WTC11 (cell line): Measurements from ENCODE around the gene NLGN1. TPM values are rescaled to one million over a fixed set of nuclear protein-coding genes. Genes with fewer than 3 reads are reported as not detected.
A peak's percentile ranks its signal among the peaks of the same experiment; 100 is the strongest.

Experiments
- ATAC-seq: fragments of 200-7000 bp; cut with Tn5 transposase; 2 replicates; pipeline ENCODE4 v1.10.0; 2021; ENCODE audit warnings: mild to moderate bottlenecking, moderate library complexity
- CTCF ChIA-PET: fragments of 300-600 bp; sonication (Branson Sonifier 250); formaldehyde crosslinking; loops from one replicate; lab custom pipeline; 2021; ENCODE audit warnings: antibody characterized with exemption; lab: Charles Lee
- POLR2A ChIA-PET: fragments of 350-600 bp; sonication (Branson Sonifier 250); formaldehyde crosslinking; loops from one replicate; lab custom pipeline; 2021; ENCODE audit warnings: antibody characterized with exemption; lab: Charles Lee
- DNase-seq: peaks from one replicate; pipeline ENCODE4 v3.0.0; 2021; ENCODE audit warnings: low spot score
- H3K27ac Mint-ChIP-seq: 2 replicates; pipeline ENCODE4 v1.8.0; 2021; ENCODE audit warnings: mixed read lengths
- H3K27me3 Mint-ChIP-seq: 2 replicates; pipeline ENCODE4 v1.8.0; 2021; ENCODE audit warnings: low read depth, mild to moderate bottlenecking, moderate library complexity, mixed read lengths
- H3K36me3 Mint-ChIP-seq: 2 replicates; pipeline ENCODE4 v1.8.0; 2021; ENCODE audit warnings: mixed read lengths
- H3K4me1 Mint-ChIP-seq: 2 replicates; pipeline ENCODE4 v1.8.0; 2022; ENCODE audit warnings: mixed read lengths
- H3K4me3 Mint-ChIP-seq: 2 replicates; pipeline ENCODE4 v1.8.0; 2021; ENCODE audit warnings: mild to moderate bottlenecking, moderate library complexity, mixed read lengths
- H3K9me3 Mint-ChIP-seq: 2 replicates; pipeline ENCODE4 v1.8.0; 2021; ENCODE audit warnings: mixed read lengths
- ATF1 ChIP-seq: sonication (generic); formaldehyde crosslinking; IDR thresholded peaks from 2 replicates; pipeline ENCODE4 v1.8.1; 2023; ENCODE audit warnings: mild to moderate bottlenecking, moderate library complexity, missing genetic modification reagents
- ATF6 ChIP-seq: sonication (generic); formaldehyde crosslinking; IDR thresholded peaks from 2 replicates; pipeline ENCODE4 v1.8.1; 2023; ENCODE audit warnings: mild to moderate bottlenecking, missing genetic modification reagents
- CREB1 ChIP-seq: sonication (generic); formaldehyde crosslinking; IDR thresholded peaks from 2 replicates; pipeline ENCODE4 v1.8.0; 2023; ENCODE audit warnings: mild to moderate bottlenecking, missing genetic modification reagents
- CREM ChIP-seq: sonication (generic); formaldehyde crosslinking; IDR thresholded peaks from 2 replicates; pipeline ENCODE4 v1.8.1; 2022; ENCODE audit warnings: mild to moderate bottlenecking, missing genetic modification reagents, moderate library complexity
- ETV6 ChIP-seq: sonication (generic); formaldehyde crosslinking; IDR thresholded peaks from 2 replicates; pipeline ENCODE4 v1.8.1; 2022; ENCODE audit warnings: mild to moderate bottlenecking, missing genetic modification reagents
- GTF2I ChIP-seq: fragments of 250-450 bp; sonication (Bioruptor Pico); conservative IDR thresholded peaks from 2 replicates; pipeline ENCODE4 v1.4.0; 2021; ENCODE audit warnings: mild to moderate bottlenecking
- MAX ChIP-seq: sonication (generic); formaldehyde crosslinking; IDR thresholded peaks from 2 replicates; pipeline ENCODE4 v1.8.0; 2022; ENCODE audit warnings: mild to moderate bottlenecking, missing genetic modification reagents
- MLX ChIP-seq: sonication (generic); formaldehyde crosslinking; IDR thresholded peaks from 2 replicates; pipeline ENCODE4 v1.8.1; 2023; ENCODE audit warnings: mild to moderate bottlenecking, missing genetic modification reagents, moderate library complexity
- NFE2L1 ChIP-seq: sonication (generic); formaldehyde crosslinking; IDR thresholded peaks from 2 replicates; pipeline ENCODE4 v1.8.1; 2023; ENCODE audit warnings: missing genetic modification reagents
- NR2C2 ChIP-seq: sonication (generic); formaldehyde crosslinking; IDR thresholded peaks from 2 replicates; pipeline ENCODE4 v1.8.0; 2022; ENCODE audit warnings: mild to moderate bottlenecking, missing genetic modification reagents
- OVOL2 ChIP-seq: fragments of 250-450 bp; sonication (Bioruptor Pico); IDR thresholded peaks from 2 replicates; pipeline ENCODE4 v1.9.0; 2021; ENCODE audit warnings: mild to moderate bottlenecking, borderline replicate concordance
- PRDM15 ChIP-seq: sonication (generic); formaldehyde crosslinking; IDR thresholded peaks from 2 replicates; pipeline ENCODE4 v1.8.0; 2022; ENCODE audit warnings: missing genetic modification reagents
- PRRX2 ChIP-seq: fragments of 250-450 bp; sonication (Bioruptor Pico); IDR thresholded peaks from 2 replicates; pipeline ENCODE4 v1.8.0; 2021; ENCODE audit warnings: mild to moderate bottlenecking
- RELA ChIP-seq: sonication (generic); formaldehyde crosslinking; IDR thresholded peaks from 2 replicates; pipeline ENCODE4 v1.8.1; 2022; ENCODE audit warnings: missing genetic modification reagents, mild to moderate bottlenecking, borderline replicate concordance
- ZNF317 ChIP-seq: sonication (generic); formaldehyde crosslinking; IDR thresholded peaks from 2 replicates; pipeline ENCODE4 v1.8.1; 2023; ENCODE audit warnings: low read depth, mild to moderate bottlenecking, moderate library complexity, missing genetic modification reagents, borderline replicate concordance
- total RNA-seq: library from RNA; stranded (reverse); gene quantifications from 3 replicates; pipeline ENCODE4 v1.2.3, GENCODE V29; 2021
- TF ChIP-seq, protein P1 (sequence below): sonication (generic); formaldehyde crosslinking; IDR thresholded peaks from 2 replicates; pipeline ENCODE4 v1.8.0; 2023; ENCODE audit warnings: missing genetic modification reagents
- TF ChIP-seq, protein P2 (sequence below): sonication (generic); formaldehyde crosslinking; IDR thresholded peaks from 2 replicates; pipeline ENCODE4 v1.8.0; 2023; ENCODE audit warnings: missing genetic modification reagents, mild to moderate bottlenecking, borderline replicate concordance

NLGN1 gene
- total RNA-seq, 1 experiment from 2014 or later, result 12.4 TPM

DNA sequence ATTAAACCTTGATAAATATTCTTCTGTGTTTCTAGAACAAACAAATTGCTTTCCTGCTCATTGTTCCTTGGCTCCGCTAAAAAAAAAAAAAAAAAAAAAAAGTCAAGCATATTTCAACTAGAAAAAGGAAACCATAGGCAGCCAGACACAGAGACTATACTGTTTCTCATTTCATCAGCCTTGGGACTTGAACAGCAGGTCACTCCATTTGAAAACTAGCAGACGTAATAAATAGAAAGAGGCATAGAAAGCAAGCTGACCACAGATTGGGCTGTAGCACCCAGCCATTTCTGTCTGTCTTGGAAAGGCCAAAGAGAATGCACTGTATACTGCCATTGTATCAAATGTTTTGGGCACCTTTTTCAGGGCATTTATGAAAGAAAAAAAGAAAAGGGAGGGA is 697.1 kb downstream of the NLGN1 start:
- ATAC-seq (no peak), DNase-seq (no peak)
- ChIA-PET POLR2A (no interaction called here), CTCF (interaction anchor here (0.6 to 0.7 kb wide), 2 partner anchors 702 to 1493 kb away, joined by 3 to 4 read pairs; no protein-coding TSS in a partner anchor)
- Mint-ChIP-seq H3K4me1 (peaks cover 19% of the 10 kb centered on the region), H3K36me3 (no peaks in the 10 kb centered on the region), H3K27ac (0 out of 2 replicates have a peak overlapping the region, but pooled peaks have one; percentile 31), H3K27me3 (no peaks in the 10 kb centered on the region), H3K9me3 (no peaks in the 10 kb centered on the region), H3K4me3 (no peak overlapping the region)
- TF ChIP-seq ETV6 (CRISPR knock-in tag), result no peak
- TF ChIP-seq, protein P1, sequence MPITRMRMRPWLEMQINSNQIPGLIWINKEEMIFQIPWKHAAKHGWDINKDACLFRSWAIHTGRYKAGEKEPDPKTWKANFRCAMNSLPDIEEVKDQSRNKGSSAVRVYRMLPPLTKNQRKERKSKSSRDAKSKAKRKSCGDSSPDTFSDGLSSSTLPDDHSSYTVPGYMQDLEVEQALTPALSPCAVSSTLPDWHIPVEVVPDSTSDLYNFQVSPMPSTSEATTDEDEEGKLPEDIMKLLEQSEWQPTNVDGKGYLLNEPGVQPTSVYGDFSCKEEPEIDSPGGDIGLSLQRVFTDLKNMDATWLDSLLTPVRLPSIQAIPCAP (CRISPR knock-in tag), result no peak
- TF ChIP-seq PRRX2 (CRISPR knock-in tag), result no peak
- TF ChIP-seq MAX (CRISPR knock-in tag), result no peak
- TF ChIP-seq GTF2I, result no peak
- no peak for TF ChIP-seq ATF6
- TF ChIP-seq ZNF317 (CRISPR knock-in tag), result no peak
- no peak for TF ChIP-seq OVOL2
- no peak for TF ChIP-seq CREM (CRISPR knock-in tag)
- no peak for TF ChIP-seq RELA
- TF ChIP-seq NR2C2 (CRISPR knock-in tag), result no peak
- no peak for TF ChIP-seq MLX
- TF ChIP-seq NFE2L1 (CRISPR knock-in tag), result no peak
- TF ChIP-seq ATF1, result no peak
- no peak for TF ChIP-seq PRDM15
- TF ChIP-seq, protein P2, sequence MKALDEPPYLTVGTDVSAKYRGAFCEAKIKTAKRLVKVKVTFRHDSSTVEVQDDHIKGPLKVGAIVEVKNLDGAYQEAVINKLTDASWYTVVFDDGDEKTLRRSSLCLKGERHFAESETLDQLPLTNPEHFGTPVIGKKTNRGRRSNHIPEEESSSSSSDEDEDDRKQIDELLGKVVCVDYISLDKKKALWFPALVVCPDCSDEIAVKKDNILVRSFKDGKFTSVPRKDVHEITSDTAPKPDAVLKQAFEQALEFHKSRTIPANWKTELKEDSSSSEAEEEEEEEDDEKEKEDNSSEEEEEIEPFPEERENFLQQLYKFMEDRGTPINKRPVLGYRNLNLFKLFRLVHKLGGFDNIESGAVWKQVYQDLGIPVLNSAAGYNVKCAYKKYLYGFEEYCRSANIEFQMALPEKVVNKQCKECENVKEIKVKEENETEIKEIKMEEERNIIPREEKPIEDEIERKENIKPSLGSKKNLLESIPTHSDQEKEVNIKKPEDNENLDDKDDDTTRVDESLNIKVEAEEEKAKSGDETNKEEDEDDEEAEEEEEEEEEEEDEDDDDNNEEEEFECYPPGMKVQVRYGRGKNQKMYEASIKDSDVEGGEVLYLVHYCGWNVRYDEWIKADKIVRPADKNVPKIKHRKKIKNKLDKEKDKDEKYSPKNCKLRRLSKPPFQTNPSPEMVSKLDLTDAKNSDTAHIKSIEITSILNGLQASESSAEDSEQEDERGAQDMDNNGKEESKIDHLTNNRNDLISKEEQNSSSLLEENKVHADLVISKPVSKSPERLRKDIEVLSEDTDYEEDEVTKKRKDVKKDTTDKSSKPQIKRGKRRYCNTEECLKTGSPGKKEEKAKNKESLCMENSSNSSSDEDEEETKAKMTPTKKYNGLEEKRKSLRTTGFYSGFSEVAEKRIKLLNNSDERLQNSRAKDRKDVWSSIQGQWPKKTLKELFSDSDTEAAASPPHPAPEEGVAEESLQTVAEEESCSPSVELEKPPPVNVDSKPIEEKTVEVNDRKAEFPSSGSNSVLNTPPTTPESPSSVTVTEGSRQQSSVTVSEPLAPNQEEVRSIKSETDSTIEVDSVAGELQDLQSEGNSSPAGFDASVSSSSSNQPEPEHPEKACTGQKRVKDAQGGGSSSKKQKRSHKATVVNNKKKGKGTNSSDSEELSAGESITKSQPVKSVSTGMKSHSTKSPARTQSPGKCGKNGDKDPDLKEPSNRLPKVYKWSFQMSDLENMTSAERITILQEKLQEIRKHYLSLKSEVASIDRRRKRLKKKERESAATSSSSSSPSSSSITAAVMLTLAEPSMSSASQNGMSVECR (CRISPR knock-in tag), result no peak
- no peak for TF ChIP-seq CREB1
